WTC11 (cell line): Measurements from ENCODE around the gene SUMF1. TPM values are rescaled to one million over a fixed set of nuclear protein-coding genes. Genes with fewer than 3 reads are reported as not detected.

Experiments
- ATAC-seq: fragments of 200-7000 bp; cut with Tn5 transposase; 2 replicates; pipeline ENCODE4 v1.10.0; 2021; ENCODE audit warnings: mild to moderate bottlenecking, moderate library complexity
- Bru-seq: library from RNA; stranded (reverse); fragments of 400-500 nt; gene quantifications from one replicate; lab custom pipeline; 2021; lab: Mats Ljungman, UMichigan
- CTCF ChIA-PET: fragments of 300-600 bp; sonication (Branson Sonifier 250); formaldehyde crosslinking; loops from one replicate; lab custom pipeline; 2021; ENCODE audit warnings: antibody characterized with exemption; lab: Charles Lee
- POLR2A ChIA-PET: fragments of 350-600 bp; sonication (Branson Sonifier 250); formaldehyde crosslinking; loops from one replicate; lab custom pipeline; 2021; ENCODE audit warnings: antibody characterized with exemption; lab: Charles Lee
- DNase-seq: peaks from one replicate; pipeline ENCODE4 v3.0.0; 2021; ENCODE audit warnings: low spot score
- H3K27ac Mint-ChIP-seq: 2 replicates; pipeline ENCODE4 v1.8.0; 2021; ENCODE audit warnings: mixed read lengths
- H3K27me3 Mint-ChIP-seq: 2 replicates; pipeline ENCODE4 v1.8.0; 2021; ENCODE audit warnings: low read depth, mild to moderate bottlenecking, moderate library complexity, mixed read lengths
- H3K36me3 Mint-ChIP-seq: 2 replicates; pipeline ENCODE4 v1.8.0; 2021; ENCODE audit warnings: mixed read lengths
- H3K4me1 Mint-ChIP-seq: 2 replicates; pipeline ENCODE4 v1.8.0; 2022; ENCODE audit warnings: mixed read lengths
- H3K4me3 Mint-ChIP-seq: 2 replicates; pipeline ENCODE4 v1.8.0; 2021; ENCODE audit warnings: mild to moderate bottlenecking, moderate library complexity, mixed read lengths
- H3K9me3 Mint-ChIP-seq: 2 replicates; pipeline ENCODE4 v1.8.0; 2021; ENCODE audit warnings: mixed read lengths
- ATF1 ChIP-seq: sonication (generic); formaldehyde crosslinking; IDR thresholded peaks from 2 replicates; pipeline ENCODE4 v1.8.1; 2023; ENCODE audit warnings: mild to moderate bottlenecking, moderate library complexity, missing genetic modification reagents
- CREB1 ChIP-seq: sonication (generic); formaldehyde crosslinking; IDR thresholded peaks from 2 replicates; pipeline ENCODE4 v1.8.0; 2023; ENCODE audit warnings: mild to moderate bottlenecking, missing genetic modification reagents
- E2F5 ChIP-seq: sonication (generic); formaldehyde crosslinking; IDR thresholded peaks from 2 replicates; pipeline ENCODE4 v1.8.1; 2022; ENCODE audit warnings: mild to moderate bottlenecking, moderate library complexity, missing genetic modification reagents
- ERG ChIP-seq: fragments of 250-450 bp; sonication (Bioruptor Pico); IDR thresholded peaks from 2 replicates; pipeline ENCODE4 v1.8.0; 2021; ENCODE audit warnings: mild to moderate bottlenecking
- ETV6 ChIP-seq: sonication (generic); formaldehyde crosslinking; IDR thresholded peaks from 2 replicates; pipeline ENCODE4 v1.8.1; 2022; ENCODE audit warnings: mild to moderate bottlenecking, missing genetic modification reagents
- FOXP4 ChIP-seq: sonication (generic); formaldehyde crosslinking; IDR thresholded peaks from 2 replicates; pipeline ENCODE4 v1.8.0; 2022; ENCODE audit warnings: mild to moderate bottlenecking, missing genetic modification reagents
- HMGXB4 ChIP-seq: sonication (generic); formaldehyde crosslinking; IDR thresholded peaks from 2 replicates; pipeline ENCODE4 v1.8.1; 2023; ENCODE audit warnings: mild to moderate bottlenecking, moderate library complexity, missing genetic modification reagents
- IRF1 ChIP-seq: sonication (generic); formaldehyde crosslinking; IDR thresholded peaks from 2 replicates; pipeline ENCODE4 v1.8.0; 2023; ENCODE audit warnings: missing genetic modification reagents
- IRF2 ChIP-seq: sonication (generic); formaldehyde crosslinking; IDR thresholded peaks from 2 replicates; pipeline ENCODE4 v1.8.0; 2022; ENCODE audit warnings: low read depth, missing genetic modification reagents, borderline replicate concordance
- MAX ChIP-seq: sonication (generic); formaldehyde crosslinking; IDR thresholded peaks from 2 replicates; pipeline ENCODE4 v1.8.0; 2022; ENCODE audit warnings: mild to moderate bottlenecking, missing genetic modification reagents
- MLX ChIP-seq: sonication (generic); formaldehyde crosslinking; IDR thresholded peaks from 2 replicates; pipeline ENCODE4 v1.8.1; 2023; ENCODE audit warnings: mild to moderate bottlenecking, missing genetic modification reagents, moderate library complexity
- PRDM15 ChIP-seq: sonication (generic); formaldehyde crosslinking; IDR thresholded peaks from 2 replicates; pipeline ENCODE4 v1.8.0; 2022; ENCODE audit warnings: missing genetic modification reagents
- PRRX2 ChIP-seq: fragments of 250-450 bp; sonication (Bioruptor Pico); IDR thresholded peaks from 2 replicates; pipeline ENCODE4 v1.8.0; 2021; ENCODE audit warnings: mild to moderate bottlenecking
- RELA ChIP-seq: sonication (generic); formaldehyde crosslinking; IDR thresholded peaks from 2 replicates; pipeline ENCODE4 v1.8.1; 2022; ENCODE audit warnings: missing genetic modification reagents, mild to moderate bottlenecking, borderline replicate concordance
- USF2 ChIP-seq: sonication (generic); formaldehyde crosslinking; IDR thresholded peaks from 2 replicates; pipeline ENCODE4 v1.8.1; 2023; ENCODE audit warnings: mild to moderate bottlenecking, missing genetic modification reagents, moderate library complexity
- ZMAT4 ChIP-seq: fragments of 250-450 bp; sonication (Bioruptor Pico); IDR thresholded peaks from 2 replicates; pipeline ENCODE4 v1.9.0; 2021; ENCODE audit warnings: mild to moderate bottlenecking
- ZNF138 ChIP-seq: sonication (generic); formaldehyde crosslinking; conservative IDR thresholded peaks from 2 replicates; pipeline ENCODE4 v1.8.1; 2022; ENCODE audit warnings: mild to moderate bottlenecking, moderate library complexity, missing genetic modification reagents
- ZNF232 ChIP-seq: sonication (generic); formaldehyde crosslinking; IDR thresholded peaks from 2 replicates; pipeline ENCODE4 v1.8.0; 2022; ENCODE audit warnings: mild to moderate bottlenecking, missing genetic modification reagents
- ZNF423 ChIP-seq: fragments of 250-450 bp; sonication (Bioruptor Pico); IDR thresholded peaks from 2 replicates; pipeline ENCODE4 v2.1.2; 2022; ENCODE audit warnings: mild to moderate bottlenecking, moderate library complexity
- long read RNA-seq, 3 experiments: library from RNA in 1 of 3; library from capped mRNA in 1 of 3; library from polyadenylated mRNA in 1 of 3; unstranded in 2 of 3; stranded (forward) in 1 of 3; transcript quantifications; one replicate each; pipeline ENCODE4 v2.0.0, GENCODE V29; 2021
- total RNA-seq: library from RNA; stranded (reverse); gene quantifications from 3 replicates; pipeline ENCODE4 v1.2.3, GENCODE V29; 2021

SUMF1 gene
- 10.2 to 11.0 TPM (median 10.4 TPM) in 3 replicates for total RNA-seq
- percentile 67 among the genes with signal in this experiment for Bru-seq, nascent RNA
- long read RNA-seq, experiment 1, transcript SUMF1-201 (9 exons, 2,159 nt) = major isoform, 49 of 75 reads
- long read RNA-seq, experiment 1, partial matches to known transcripts = 1 of 75 reads
- long read RNA-seq, experiment 1, other reads (novel, unspliced or antisense) = 19 of 75 reads
- long read RNA-seq, experiment 2, transcript SUMF1-201 (9 exons, 2,159 nt) = major isoform, 6 of 14 reads
- long read RNA-seq, experiment 2, partial matches to known transcripts = 0 of 14 reads
- long read RNA-seq, experiment 2, other reads (novel, unspliced or antisense) = 8 of 14 reads
- long read RNA-seq, experiment 3, partial matches to known transcripts = 0 of 4 reads
- long read RNA-seq, experiment 3, other reads (novel, unspliced or antisense) = 1 of 4 reads

GRCh38 chr3:4466741-4467521, at the start of gene SUMF1:
TSS of gene SUMF1 (minus strand) at chr3:4467269. CDS start at chr3:4467245, 24 bp downstream.
- ATAC-seq (peak; percentile 93), DNase-seq (peak; percentile 81)
- Mint-ChIP-seq H3K36me3 (no peaks in the 10 kb centered on the region), H3K27me3 (peaks cover 9% of the 10 kb centered on the region), H3K4me3 (peak within 1 kb of the TSS; percentile 89), H3K27ac (peak within 1 kb of the TSS; percentile 97), H3K9me3 (peaks cover 3% of the 10 kb centered on the region), H3K4me1 (peaks cover 10% of the 10 kb centered on the region)
- POLR2A ChIA-PET = interaction anchor here (0.5 to 1.6 kb wide), 4 partner anchors 26 to 612 kb away, joined by 3 to 31 read pairs (median 4); partner anchors contain the start of gene ITPR1
- CTCF ChIA-PET = interaction anchor here (0.7 to 1.6 kb wide), 4 partner anchors 26 to 166 kb away, joined by 3 to 7 read pairs (median 5); partner anchors contain the start of gene ITPR1
- TF ChIP-seq PRRX2 (CRISPR knock-in tag) (0 out of 2 replicates have a peak, but pooled peaks have one; percentile 23), IRF1 (peak; percentile 85), ATF1 (CRISPR knock-in tag) (no peak), ZNF423 (CRISPR knock-in tag) (no peak), PRDM15 (CRISPR knock-in tag) (no peak), USF2 (CRISPR knock-in tag) (peak; percentile 100), CREB1 (peak; percentile 42; the same call in 1 of the 2 replicates), ZNF138 (CRISPR knock-in tag) (no peak), MLX (CRISPR knock-in tag) (0 out of 2 replicates have a peak, but pooled peaks have one; percentile 39), RELA (CRISPR knock-in tag) (0 out of 2 replicates have a peak, but pooled peaks have one; percentile 30), ZNF232 (CRISPR knock-in tag) (no peak), FOXP4 (CRISPR knock-in tag) (peak; percentile 80), ETV6 (peak; percentile 75), IRF2 (no peak), HMGXB4 (CRISPR knock-in tag) (peak; percentile 62; the same call in 1 of the 2 replicates), MAX (peak; percentile 80), ERG (CRISPR knock-in tag) (no peak), ZMAT4 (CRISPR knock-in tag) (no peak), E2F5 (CRISPR knock-in tag) (0 out of 2 replicates have a peak, but pooled peaks have one; percentile 52)
